ENCODE measurements around the gene BLOC1S4.

DNA sequence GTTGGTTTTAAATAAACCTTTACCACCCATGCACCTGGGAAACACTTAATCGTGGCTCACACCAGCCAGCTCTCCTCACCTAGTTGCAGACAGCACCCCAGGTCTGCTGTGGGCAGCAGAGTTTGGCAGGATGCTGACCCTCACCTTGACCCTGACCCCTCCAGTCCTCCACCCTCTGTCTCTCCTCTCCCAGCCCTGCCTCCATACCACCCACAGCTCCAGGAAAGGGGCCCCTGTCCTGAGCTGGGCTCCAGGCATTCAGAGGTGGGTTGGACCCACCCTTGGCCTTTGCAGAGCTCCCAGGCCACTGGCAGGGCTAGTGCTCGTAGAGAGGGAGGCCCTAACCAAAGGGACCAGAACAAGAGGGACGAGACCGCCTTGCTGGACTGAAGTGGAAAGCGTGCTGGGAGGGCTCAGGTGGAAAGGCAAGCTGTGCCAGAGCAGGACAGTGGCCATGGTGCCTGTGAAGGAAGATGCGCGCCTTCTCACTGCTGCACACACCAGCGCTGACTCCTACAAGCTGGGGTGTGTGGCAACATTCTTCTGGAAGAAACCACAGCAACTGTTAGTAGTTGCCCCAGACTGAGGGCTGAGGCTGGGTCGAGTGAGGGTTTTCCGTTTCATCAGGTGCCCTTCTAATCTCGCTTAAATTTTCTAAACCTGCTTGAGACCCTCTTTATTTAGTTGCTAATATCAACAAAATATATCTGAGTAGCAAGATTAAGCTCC lies 32.9 kb upstream of the BLOC1S4 start:
- TF ChIP-seq, protein P1, sequence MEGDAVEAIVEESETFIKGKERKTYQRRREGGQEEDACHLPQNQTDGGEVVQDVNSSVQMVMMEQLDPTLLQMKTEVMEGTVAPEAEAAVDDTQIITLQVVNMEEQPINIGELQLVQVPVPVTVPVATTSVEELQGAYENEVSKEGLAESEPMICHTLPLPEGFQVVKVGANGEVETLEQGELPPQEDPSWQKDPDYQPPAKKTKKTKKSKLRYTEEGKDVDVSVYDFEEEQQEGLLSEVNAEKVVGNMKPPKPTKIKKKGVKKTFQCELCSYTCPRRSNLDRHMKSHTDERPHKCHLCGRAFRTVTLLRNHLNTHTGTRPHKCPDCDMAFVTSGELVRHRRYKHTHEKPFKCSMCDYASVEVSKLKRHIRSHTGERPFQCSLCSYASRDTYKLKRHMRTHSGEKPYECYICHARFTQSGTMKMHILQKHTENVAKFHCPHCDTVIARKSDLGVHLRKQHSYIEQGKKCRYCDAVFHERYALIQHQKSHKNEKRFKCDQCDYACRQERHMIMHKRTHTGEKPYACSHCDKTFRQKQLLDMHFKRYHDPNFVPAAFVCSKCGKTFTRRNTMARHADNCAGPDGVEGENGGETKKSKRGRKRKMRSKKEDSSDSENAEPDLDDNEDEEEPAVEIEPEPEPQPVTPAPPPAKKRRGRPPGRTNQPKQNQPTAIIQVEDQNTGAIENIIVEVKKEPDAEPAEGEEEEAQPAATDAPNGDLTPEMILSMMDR (IDR thresholded peaks at IDR 0.05) = no peak
- TF ChIP-seq POLR2A (IDR thresholded peaks at IDR 0.05) = no peak
